Pulmonary artery endothelial cell (primary cell): ENCODE measurements around the gene ANKRD13D. TPM values are rescaled to one million over a fixed set of nuclear protein-coding genes. Genes with fewer than 3 reads are reported as not detected.
"Not testable (repeated sequence)": the region's sequence is repeated elsewhere in the genome, so short reads cannot be mapped to it uniquely, and the experiment has no call there.

Experiments used
- DNase-seq: peaks from one replicate; pipeline ENCODE4 v3.0.0-alpha.2; 2011; ENCODE audit warnings: low read depth, low spot score
- total RNA-seq: library from RNA; depleted of rRNA; stranded (reverse); fragments of >200 nt; gene quantifications from 2 replicates; pipeline ENCODE4 v1.2.3, GENCODE V29; 2014

The ANKRD13D gene
- total RNA-seq, 1 donor from 2014 or later: 27.0 TPM

- DNase-seq: peak; percentile 57
Measured at GRCh38 chr11:67317205-67317887, 28.2 kb downstream of the ANKRD13D start.

- no peak for DNase-seq
Measured at GRCh38 chr11:67317888-67318555, 28.9 kb downstream of the ANKRD13D start.

GRCh38 chr11:67318876-67319275 is 29.8 kb downstream of the ANKRD13D start:
- DNase-seq: not testable (repeated sequence)

GRCh38 chr11:67320011-67320410 is 30.9 kb downstream of the ANKRD13D start:
- no peak for DNase-seq

DNA sequence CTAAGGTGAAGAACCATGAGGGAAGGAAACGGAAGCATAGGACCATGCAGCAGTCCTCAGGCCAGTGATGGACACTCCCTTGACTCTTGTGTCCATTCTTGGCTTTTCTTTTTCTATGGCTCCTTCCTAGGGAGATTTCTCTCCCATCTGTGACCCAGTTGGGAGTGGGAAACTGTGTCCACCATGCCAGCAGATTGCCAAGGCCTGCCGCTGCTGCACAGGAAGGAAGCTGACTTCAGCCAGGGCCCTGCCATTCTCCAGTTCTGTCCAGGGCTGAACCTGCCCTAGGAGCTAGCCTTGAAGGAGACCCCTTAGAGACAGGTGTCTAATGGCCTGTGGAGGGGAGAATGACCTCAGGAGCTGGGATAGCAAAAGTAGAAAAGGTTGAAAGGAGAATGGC is 31.6 kb downstream of the ANKRD13D start:
- DNase-seq: no peak

DNA sequence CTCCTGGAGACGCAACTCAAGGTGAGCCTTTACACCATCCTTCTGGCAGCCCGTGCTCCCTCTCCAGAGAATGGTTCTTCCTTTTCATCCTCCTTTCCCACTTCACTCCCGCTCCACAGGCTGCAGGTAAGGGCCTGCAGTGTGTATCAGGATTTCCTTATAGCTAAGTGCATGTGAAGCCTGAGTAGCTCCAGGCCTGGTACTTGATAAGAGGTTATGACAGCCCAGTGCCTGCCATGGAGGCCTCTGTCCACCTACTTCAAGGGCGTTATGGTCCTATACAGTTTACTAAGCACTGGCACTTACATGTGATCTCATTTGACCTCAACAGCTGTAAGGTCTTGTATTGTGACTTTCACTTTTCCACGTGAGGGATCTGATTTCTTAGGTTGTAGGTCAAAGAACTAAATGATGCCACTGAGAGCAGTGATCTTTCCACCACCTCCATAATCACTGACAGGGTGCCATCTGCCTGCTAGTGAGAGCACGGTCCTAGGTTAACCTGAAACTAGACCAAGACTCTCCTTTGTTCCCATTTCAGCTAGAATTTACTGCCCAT is 32.3 kb downstream of the ANKRD13D start:
- no peak for DNase-seq

DNA sequence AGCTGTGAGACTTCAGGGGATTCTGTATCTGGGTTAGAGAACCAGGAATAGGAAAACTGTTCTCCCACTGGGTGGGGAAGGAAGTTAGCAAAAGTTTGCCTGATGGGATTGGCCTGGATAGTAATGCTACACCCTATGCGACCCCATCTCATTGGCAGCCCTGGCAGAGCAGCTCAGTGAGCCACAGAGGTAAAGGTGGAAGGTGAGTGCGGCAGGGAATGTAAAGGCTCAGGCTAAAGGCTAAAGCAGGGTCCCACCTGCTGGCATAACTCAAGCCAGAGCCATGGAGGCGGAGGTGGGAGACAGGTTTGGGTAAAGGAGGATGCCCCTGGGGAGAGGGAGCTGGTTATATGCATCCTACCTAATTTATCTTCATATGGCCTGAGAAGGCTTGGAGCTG is 32.9 kb downstream of the ANKRD13D start:
- DNase-seq: no peak

DNA sequence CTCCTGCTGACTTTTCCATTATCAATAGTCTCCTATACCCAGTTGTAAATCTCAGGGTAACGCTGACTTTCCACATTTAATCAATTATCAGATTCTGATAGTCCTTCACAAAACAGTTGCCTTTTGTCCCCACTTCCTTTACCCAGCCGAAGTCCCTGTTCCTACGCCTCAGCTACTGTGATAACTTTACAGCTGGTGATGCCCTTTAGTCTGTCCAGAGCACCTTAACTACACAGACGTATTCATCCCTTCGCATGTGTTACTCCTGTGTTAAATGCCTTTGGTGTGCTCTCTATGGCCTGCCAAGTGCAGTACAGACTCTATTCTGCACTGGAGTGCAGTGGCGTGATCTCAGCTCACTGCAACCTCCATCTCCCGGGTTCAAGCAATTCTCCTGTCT is 34.4 kb downstream of the ANKRD13D start:
- DNase-seq: no peak

- no peak for DNase-seq
Measured at GRCh38 chr11:67332081-67332691, 43.1 kb downstream of the ANKRD13D start.

DNA sequence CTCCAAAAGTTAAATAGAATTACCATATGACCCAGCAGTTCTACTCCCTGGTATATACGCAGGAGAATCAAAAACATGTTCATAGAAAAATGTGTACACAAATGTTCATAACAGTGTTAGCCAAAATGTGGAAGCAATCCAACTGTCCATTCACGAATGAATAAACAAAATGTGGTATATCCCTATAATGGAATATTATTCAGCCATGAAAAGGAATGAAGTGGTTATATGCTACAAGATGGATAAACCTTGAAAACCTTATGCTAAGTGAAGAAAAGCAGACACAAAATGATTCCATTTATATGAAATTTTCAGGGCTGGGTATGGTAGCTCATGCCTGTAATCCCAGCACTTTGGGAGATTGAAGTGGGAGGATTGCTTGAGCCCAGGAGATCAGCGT is 48.2 kb downstream of the ANKRD13D start:
- DNase-seq: no peak

DNA sequence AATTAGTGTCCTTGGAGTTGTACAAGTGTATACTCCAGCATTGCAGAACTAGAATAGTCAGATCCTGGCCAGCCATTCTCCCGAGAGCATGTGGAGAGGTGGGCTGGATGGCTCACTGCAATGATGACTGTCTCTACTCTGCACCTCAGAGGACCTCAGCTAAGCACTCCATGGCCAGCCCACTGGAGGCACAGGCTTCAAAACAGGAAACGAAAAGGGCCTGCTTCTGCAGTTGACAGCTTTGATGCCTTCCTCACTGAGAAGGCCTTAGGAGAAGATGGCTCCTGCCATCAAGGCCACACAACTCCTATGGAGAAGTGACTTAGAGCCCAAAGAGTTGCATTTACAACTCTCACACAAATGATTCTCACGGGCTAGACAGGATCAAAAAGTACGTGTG is 55.2 kb downstream of the ANKRD13D start:
- DNase-seq: no peak

DNA sequence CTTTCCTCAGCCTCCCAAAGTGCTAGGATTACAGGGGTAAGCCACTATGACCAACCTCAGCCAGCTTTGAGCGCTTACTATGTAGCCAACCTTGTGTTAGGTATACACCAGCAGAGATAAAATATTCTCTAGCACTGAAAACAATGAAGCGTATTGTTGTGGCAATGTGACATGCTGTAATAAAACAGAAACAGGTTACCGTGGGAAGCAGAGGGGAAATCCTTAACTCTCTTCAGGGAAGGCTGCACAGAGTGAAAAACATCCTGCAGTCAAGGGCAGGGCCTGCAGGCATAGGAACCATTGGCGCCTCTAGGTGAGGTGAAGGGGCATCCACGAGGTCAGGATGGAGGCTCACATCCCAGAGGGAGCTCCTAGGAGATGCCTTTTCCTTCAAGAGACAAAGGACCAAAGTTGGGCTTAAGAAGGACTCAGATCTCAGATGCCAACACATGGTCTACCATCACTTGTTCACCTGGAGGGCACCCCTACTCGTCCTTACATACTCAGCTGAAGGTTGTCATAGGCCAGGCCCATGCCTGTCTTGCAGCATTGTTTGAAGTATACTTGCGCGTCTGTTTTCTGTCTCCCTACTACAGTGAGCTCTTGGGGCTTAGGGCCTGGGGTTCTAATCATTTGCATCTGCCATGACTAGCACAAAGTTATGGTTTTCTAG is 56.3 kb downstream of the ANKRD13D start:
- DNase-seq: no peak

DNA sequence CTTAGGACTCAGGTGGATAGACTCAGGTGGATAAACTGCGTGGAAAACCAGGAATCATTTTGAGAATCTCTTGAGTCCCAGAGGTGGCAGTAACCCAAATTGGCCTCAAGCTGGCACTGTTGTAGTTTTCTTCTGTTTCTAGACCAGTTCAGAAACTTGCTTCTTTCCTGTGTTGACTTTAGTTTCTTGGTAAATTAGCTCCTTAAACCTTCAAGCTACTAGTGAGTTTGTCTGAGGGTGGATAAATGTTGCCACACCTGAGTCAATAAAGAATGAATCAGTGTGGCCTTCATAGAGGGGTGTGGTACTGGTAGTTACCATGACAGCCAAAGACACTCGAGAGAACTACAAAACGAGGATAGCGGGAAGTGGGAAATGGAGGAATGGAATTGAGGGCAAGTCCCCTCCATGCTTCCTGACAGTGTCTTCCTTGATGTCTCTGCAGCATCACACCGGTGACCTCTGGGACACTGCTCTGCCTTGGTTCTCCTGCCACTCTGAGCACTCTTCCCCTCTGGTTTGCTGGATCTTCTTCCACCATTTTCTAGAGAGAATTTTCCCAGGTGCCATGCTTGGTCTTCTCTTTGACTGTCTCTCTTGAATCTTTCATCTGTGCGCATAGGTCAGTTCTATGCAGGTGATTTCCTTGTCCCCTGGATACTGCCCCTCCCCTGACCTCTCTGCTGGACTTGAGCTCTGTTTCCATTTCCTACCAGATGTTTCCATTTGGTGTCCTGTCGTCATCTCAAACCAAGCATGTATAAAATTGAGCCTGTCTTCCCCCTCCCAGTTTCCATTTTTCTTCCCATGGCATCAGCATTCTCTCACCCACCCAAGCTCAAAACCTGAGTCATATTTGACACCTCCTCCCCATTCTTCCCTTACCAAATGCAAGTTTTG is 57.1 kb downstream of the ANKRD13D start:
- no peak for DNase-seq

GRCh38 chr11:67347964-67348749 is 59.1 kb downstream of the ANKRD13D start:
- DNase-seq: no peak

- no peak for DNase-seq
Measured at GRCh38 chr11:67349036-67349435, 59.9 kb downstream of the ANKRD13D start.

DNA sequence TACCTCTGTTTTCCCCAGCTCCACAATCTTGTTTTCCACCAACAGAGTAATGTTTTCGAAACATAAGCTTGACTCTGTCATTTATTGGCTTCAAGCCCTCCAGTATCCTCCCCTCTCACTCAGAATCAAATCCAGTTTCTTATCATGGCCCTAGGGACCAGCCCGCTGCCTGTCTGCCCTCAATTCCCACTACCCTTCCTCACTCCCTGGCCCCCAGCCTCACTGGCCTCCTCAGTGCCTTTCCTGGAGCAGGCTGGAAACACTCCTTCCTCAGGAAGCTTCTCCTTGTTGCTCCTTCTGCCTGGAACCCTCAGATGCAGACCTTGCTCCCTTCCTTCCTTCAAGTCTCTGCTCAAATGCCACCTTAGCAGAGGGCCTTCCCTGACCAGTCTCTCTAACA is 60.4 kb downstream of the ANKRD13D start:
- DNase-seq: no peak

DNA sequence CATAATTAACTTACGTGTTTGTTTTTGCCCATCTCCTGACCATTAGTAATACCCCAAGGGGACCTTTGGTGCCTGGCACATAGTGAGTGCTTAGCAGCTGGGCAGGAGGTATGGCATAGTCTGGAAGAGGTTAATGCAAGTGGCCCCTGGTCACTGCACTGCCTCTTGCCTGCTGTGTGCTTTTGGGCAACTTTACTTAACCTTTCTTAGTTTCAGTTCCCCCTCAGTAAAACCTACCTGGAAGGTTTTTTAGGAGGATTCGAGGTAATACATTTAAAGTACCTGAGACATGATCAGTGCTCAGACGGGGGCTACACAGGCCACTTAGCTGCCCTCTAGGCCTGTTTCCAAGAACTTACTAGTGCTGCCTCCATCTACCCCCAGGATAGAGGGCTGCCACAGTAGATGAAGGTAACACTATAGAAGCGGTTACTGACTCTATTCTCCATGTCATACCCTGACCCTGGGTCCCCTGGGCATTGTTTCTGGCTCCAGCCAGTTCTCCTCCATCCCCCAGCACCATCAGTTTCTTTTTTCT is 60.9 kb downstream of the ANKRD13D start:
- no peak for DNase-seq

- DNase-seq: no peak
Measured at GRCh38 chr11:67351275-67352005, 62.3 kb downstream of the ANKRD13D start.
